Measurements from ENCODE around the gene NT5DC4. TPM values are rescaled to one million over a fixed set of nuclear protein-coding genes. Genes with fewer than 3 reads are reported as not detected.

Gene NT5DC4
- total RNA-seq, 1 donor from 2014 or later: not detected

DNA sequence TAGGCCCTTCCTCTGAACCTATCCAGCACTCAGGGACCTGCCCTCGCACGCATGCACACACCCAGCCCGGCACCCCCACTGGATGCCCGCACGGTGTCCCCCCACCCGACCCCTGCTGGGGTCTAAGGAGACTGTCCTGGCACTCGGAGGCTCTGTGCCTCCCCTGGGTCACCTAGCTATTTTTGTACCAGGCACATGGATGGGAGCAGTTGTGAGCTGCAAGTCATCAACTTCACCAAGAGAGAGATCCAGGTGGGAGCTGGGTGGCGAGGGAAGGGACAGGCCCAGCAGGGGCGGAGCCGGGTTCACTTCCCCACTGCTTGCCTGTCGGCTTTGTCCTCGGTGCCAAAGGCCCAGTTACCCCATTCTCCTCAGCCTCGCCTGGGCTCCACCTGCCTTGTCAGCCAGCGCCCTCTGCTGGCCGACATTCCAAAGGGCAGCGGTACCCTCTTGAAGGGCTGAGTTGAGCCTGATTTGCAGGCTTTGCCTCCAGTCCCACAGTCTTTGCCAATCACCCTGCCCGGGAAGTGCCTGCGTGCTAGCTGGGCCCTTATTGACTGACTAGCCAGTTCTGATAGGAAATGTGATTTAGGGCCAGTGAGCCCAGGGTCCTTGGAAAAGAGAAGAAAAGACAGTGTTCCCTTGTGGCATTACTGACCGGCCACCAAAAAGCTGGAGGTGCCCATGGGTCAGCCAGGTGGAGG is 5.8 kb downstream of the NT5DC4 start:
- Histone ChIP-seq H3K36me3 (no peaks in the 10 kb centered on the region), H4K20me1 (ENCODE audit: low read depth) (no peaks in the 10 kb centered on the region), H3K79me2 (ENCODE audit: low read depth) (no peaks in the 10 kb centered on the region), H3K27me3 (no peaks in the 10 kb centered on the region), H3K9me3 (ENCODE audit: low read depth) (no peaks in the 10 kb centered on the region), H3K9ac (no peak overlapping the region), H3K4me2 (no peak overlapping the region), H3K4me1 (no peaks in the 10 kb centered on the region), H3K27ac (no peak overlapping the region), H3F3A (ENCODE audit: low read depth) (no peaks in the 10 kb centered on the region), H3K4me3 (no peak overlapping the region), H2AFZ (replicated peaks) (peak overlapping the region; percentile 97)
- Mint-ChIP-seq H3K4me3 (no peak overlapping the region), H3K27ac (peak overlapping the region; percentile 66), H3K27me3 (ENCODE audit: insufficient read depth, low read depth) (peaks cover 4% of the 10 kb centered on the region), H3K4me1 (no peaks in the 10 kb centered on the region), H3K9me3 (no peaks in the 10 kb centered on the region), H3K36me3 (no peaks in the 10 kb centered on the region)
- TF ChIP-seq, protein P1, sequence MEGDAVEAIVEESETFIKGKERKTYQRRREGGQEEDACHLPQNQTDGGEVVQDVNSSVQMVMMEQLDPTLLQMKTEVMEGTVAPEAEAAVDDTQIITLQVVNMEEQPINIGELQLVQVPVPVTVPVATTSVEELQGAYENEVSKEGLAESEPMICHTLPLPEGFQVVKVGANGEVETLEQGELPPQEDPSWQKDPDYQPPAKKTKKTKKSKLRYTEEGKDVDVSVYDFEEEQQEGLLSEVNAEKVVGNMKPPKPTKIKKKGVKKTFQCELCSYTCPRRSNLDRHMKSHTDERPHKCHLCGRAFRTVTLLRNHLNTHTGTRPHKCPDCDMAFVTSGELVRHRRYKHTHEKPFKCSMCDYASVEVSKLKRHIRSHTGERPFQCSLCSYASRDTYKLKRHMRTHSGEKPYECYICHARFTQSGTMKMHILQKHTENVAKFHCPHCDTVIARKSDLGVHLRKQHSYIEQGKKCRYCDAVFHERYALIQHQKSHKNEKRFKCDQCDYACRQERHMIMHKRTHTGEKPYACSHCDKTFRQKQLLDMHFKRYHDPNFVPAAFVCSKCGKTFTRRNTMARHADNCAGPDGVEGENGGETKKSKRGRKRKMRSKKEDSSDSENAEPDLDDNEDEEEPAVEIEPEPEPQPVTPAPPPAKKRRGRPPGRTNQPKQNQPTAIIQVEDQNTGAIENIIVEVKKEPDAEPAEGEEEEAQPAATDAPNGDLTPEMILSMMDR (IDR thresholded peaks at IDR 0.05): peak; percentile 98
- no peak for TF ChIP-seq EZH2 (IDR thresholded peaks at IDR 0.05)
- peak; percentile 95 for DNase-seq (ENCODE audit: low spot score)

DNA sequence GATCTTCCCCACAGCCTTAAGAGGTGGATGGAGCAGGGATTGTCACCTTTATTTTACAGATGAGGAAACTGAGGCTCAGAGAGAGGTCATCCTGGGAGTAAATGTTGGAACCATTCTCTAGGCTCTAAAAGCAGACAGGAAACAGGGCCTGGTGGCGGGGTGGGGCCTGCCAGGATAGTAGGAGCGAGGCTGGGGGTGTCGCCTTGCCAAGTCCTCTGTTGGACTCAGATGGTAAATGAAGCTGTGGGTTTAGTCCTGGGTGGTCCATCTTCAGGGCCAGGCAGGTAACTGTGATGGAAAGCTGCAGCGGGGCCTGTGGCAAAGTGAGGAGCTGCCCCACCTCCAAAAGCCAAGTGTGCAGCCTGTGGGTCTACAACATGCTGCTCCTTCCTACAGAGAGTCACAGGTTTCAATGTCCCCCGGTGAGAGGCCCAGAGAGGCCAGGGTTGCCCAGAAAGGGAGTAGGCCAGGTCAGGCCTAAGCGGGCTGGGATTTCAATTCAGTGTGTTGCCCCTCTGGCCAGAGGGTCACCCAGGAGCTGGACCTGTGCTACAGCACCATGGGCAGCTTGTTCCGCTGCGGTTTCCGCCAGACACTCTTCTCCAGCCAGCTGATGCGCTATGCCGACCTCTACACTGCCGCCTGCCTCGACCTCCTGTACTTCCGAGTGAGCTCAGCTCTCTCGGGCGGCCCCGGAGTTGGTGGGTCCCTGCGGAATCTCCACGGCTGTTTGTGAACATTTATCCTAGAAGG is 6.6 kb downstream of the NT5DC4 start:
- Mint-ChIP-seq H3K36me3 (no peaks in the 10 kb centered on the region), H3K4me3 (no peak overlapping the region), H3K4me1 (no peaks in the 10 kb centered on the region), H3K9me3 (no peaks in the 10 kb centered on the region), H3K27me3 (ENCODE audit: insufficient read depth, low read depth) (peaks cover 4% of the 10 kb centered on the region), H3K27ac (no peak overlapping the region)
- no peak overlapping the region for H3K27ac ChIP-seq
- no peaks in the 10 kb centered on the region for H3F3A ChIP-seq (ENCODE audit: low read depth)
- no peak overlapping the region for H3K4me2 ChIP-seq
- no peaks in the 10 kb centered on the region for H3K27me3 ChIP-seq
- TF ChIP-seq EZH2 (IDR thresholded peaks at IDR 0.05) (no peak), EZH2phosphoT487 (IDR thresholded peaks at IDR 0.05) (no peak)
- TF ChIP-seq, protein P1 (IDR thresholded peaks at IDR 0.05): no peak
- no peak overlapping the region for H3K9ac ChIP-seq
- DNase-seq (ENCODE audit: low spot score): no peak
- H3K9me3 ChIP-seq (ENCODE audit: low read depth): no peaks in the 10 kb centered on the region
- H2AFZ ChIP-seq (replicated peaks): no peak overlapping the region
- no peaks in the 10 kb centered on the region for H3K79me2 ChIP-seq (ENCODE audit: low read depth)
- no peaks in the 10 kb centered on the region for H3K36me3 ChIP-seq
- H4K20me1 ChIP-seq (ENCODE audit: low read depth): no peaks in the 10 kb centered on the region
- H3K4me3 ChIP-seq: no peak overlapping the region
- no peaks in the 10 kb centered on the region for H3K4me1 ChIP-seq

DNA sequence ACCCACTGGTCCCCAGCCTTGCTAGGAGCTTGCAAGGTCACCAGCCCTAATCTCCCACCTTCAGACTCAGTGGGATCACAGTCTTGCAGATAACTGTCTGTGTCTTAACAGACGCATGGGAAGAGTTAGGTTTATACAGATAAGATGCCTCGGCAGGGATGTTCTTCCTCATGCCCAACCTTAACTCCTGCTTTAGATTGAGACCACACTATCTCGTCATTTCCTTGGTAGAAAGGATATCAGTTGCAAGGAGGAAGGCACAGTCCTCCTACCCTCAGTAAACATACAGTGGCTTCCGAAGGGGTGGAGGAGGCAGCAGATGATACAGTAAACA is 7.2 kb downstream of the NT5DC4 start:
- no peaks in the 10 kb centered on the region for H3K9me3 ChIP-seq (ENCODE audit: low read depth)
- H3K36me3 Mint-ChIP-seq: no peaks in the 10 kb centered on the region
- no peaks in the 10 kb centered on the region for H3K27me3 ChIP-seq
- H3K4me1 Mint-ChIP-seq: no peaks in the 10 kb centered on the region
- TF ChIP-seq EZH2phosphoT487 (IDR thresholded peaks at IDR 0.05) (no peak), EZH2 (IDR thresholded peaks at IDR 0.05) (no peak)
- TF ChIP-seq, protein P1 (IDR thresholded peaks at IDR 0.05): no peak
- no peaks in the 10 kb centered on the region for H3F3A ChIP-seq (ENCODE audit: low read depth)
- no peaks in the 10 kb centered on the region for H3K4me1 ChIP-seq
- no peaks in the 10 kb centered on the region for H3K36me3 ChIP-seq
- H3K27ac ChIP-seq: no peak overlapping the region
- H4K20me1 ChIP-seq (ENCODE audit: low read depth): no peaks in the 10 kb centered on the region
- H3K9me3 Mint-ChIP-seq: no peaks in the 10 kb centered on the region
- no peak overlapping the region for H3K27ac Mint-ChIP-seq
- H3K4me2 ChIP-seq: no peak overlapping the region
- H3K79me2 ChIP-seq (ENCODE audit: low read depth): no peaks in the 10 kb centered on the region
- no peak overlapping the region for H3K9ac ChIP-seq
- peaks cover 4% of the 10 kb centered on the region for H3K27me3 Mint-ChIP-seq (ENCODE audit: insufficient read depth, low read depth)
- no peak for DNase-seq (ENCODE audit: low spot score)
- no peak overlapping the region for H2AFZ ChIP-seq (replicated peaks)
- H3K4me3 ChIP-seq: no peak overlapping the region
- H3K4me3 Mint-ChIP-seq: peak overlapping the region; percentile 48

Data from neural progenitor cell (in vitro differentiated cells).